Inferior parietal cortex (tissue), 1 donor: Measurements from ENCODE around the gene DTNBP1.

Experiments used
- DNase-seq: peaks from one replicate; pipeline ENCODE4 v3.0.0-alpha.2; 2016; ENCODE audit errors: extremely low spot score

The DTNBP1 gene

GRCh38 chr6:15531973-15532372 lies 130.9 kb downstream of the DTNBP1 start:
- DNase-seq = no peak

GRCh38 chr6:15530411-15530810 lies 132.4 kb downstream of the DTNBP1 start:
- no peak for DNase-seq

- DNase-seq = no peak
Measured at GRCh38 chr6:15528870-15529269, 134.0 kb downstream of the DTNBP1 start.

GRCh38 chr6:15527838-15528617 lies 134.8 kb downstream of the DTNBP1 start:
- DNase-seq = no peak

- DNase-seq = no peak
Measured at GRCh38 chr6:15526212-15526701, 136.6 kb downstream of the DTNBP1 start.

GRCh38 chr6:15524861-15525401 lies 137.9 kb downstream of the DTNBP1 start:
- DNase-seq = no peak

GRCh38 chr6:15523679-15524630 lies 138.9 kb downstream of the DTNBP1 start:
- no peak for DNase-seq

- no peak for DNase-seq
Measured at GRCh38 chr6:15522856-15523529, 139.8 kb downstream of the DTNBP1 start.

- DNase-seq = no peak
Measured at GRCh38 chr6:15522427-15522826, 140.4 kb downstream of the DTNBP1 start.

- DNase-seq = no peak
Measured at GRCh38 chr6:15522026-15522425, 140.8 kb downstream of the DTNBP1 start.

- no peak for DNase-seq
Measured at GRCh38 chr6:15521582-15521981, 141.2 kb downstream of the DTNBP1 start.

GRCh38 chr6:15520626-15521203 lies 142.1 kb downstream of the DTNBP1 start:
- DNase-seq = no peak

GRCh38 chr6:15519681-15520080 lies 143.1 kb downstream of the DTNBP1 start:
- DNase-seq = no peak

- DNase-seq = no peak
Measured at GRCh38 chr6:15518878-15519277, 143.9 kb downstream of the DTNBP1 start.

GRCh38 chr6:15518057-15518456 lies 144.8 kb downstream of the DTNBP1 start:
- no peak for DNase-seq

GRCh38 chr6:15517600-15517999 lies 145.2 kb downstream of the DTNBP1 start:
- DNase-seq = no peak

GRCh38 chr6:15516923-15517560 lies 145.8 kb downstream of the DTNBP1 start:
- no peak for DNase-seq

GRCh38 chr6:15516378-15516777 lies 146.4 kb downstream of the DTNBP1 start:
- DNase-seq = no peak

GRCh38 chr6:15515660-15516375 lies 147.0 kb downstream of the DTNBP1 start:
- DNase-seq = no peak

- DNase-seq = no peak
Measured at GRCh38 chr6:15515226-15515625, 147.6 kb downstream of the DTNBP1 start.
